Epithelial cell of proximal tubule (primary cell): Measurements from ENCODE around the gene ARHGEF35. TPM values are rescaled to one million over a fixed set of nuclear protein-coding genes. Genes with fewer than 3 reads are reported as not detected.
"Not testable (repeated sequence)": the region's sequence is repeated elsewhere in the genome, so short reads cannot be mapped to it uniquely, and the experiment has no call there.

Experiments used
- DNase-seq: peaks from one replicate; pipeline ENCODE4 v3.0.0-alpha.2; 2011; ENCODE audit warnings: low read depth
- H3K4me3 ChIP-seq: 2 replicates; pipeline ENCODE4 v1.5.1; 2011; ENCODE audit warnings: low read depth, mild to moderate bottlenecking, low read length
- total RNA-seq: library from RNA; depleted of rRNA; stranded (reverse); fragments of >200 nt; gene quantifications from 2 replicates; pipeline ENCODE4 v1.2.3, GENCODE V29; 2015

The ARHGEF35 gene
- total RNA-seq = 3.3 and 5.3 TPM in 2 replicates

- not testable (repeated sequence) for H3K4me3 ChIP-seq, DNase-seq
Measured at GRCh38 chr7:144195212-144195872, at the start of gene ARHGEF35. Gene ARHGEF35 (minus strand): TSS chr7:144195833. CDS start chr7:144188383, 7,450 bp downstream.

- H3K4me3 ChIP-seq, DNase-seq: not testable (repeated sequence)
Measured at GRCh38 chr7:144245372-144245771, 49.7 kb upstream of the ARHGEF35 start.

- not testable (repeated sequence) for H3K4me3 ChIP-seq, DNase-seq
Measured at GRCh38 chr7:144239365-144239764, 43.7 kb upstream of the ARHGEF35 start, which contains the start of gene OR2A42. Gene OR2A42 (minus strand): TSS chr7:144239605. CDS start chr7:144232843, 6,762 bp downstream.

- DNase-seq, H3K4me3 ChIP-seq: not testable (repeated sequence)
Measured at GRCh38 chr7:144238530-144239082, 43.0 kb upstream of the ARHGEF35 start.

- DNase-seq, H3K4me3 ChIP-seq: not testable (repeated sequence)
Measured at GRCh38 chr7:144233039-144233438, 37.4 kb upstream of the ARHGEF35 start.

GRCh38 chr7:144231027-144231426, 35.4 kb upstream of the ARHGEF35 start:
- not testable (repeated sequence) for H3K4me3 ChIP-seq, DNase-seq

- not testable (repeated sequence) for H3K4me3 ChIP-seq, DNase-seq
Measured at GRCh38 chr7:144228810-144229209, 33.2 kb upstream of the ARHGEF35 start.

GRCh38 chr7:144226866-144227265, 31.2 kb upstream of the ARHGEF35 start:
- not testable (repeated sequence) for DNase-seq, H3K4me3 ChIP-seq

- not testable (repeated sequence) for DNase-seq, H3K4me3 ChIP-seq
Measured at GRCh38 chr7:144223675-144224074, 28.0 kb upstream of the ARHGEF35 start.

- H3K4me3 ChIP-seq, DNase-seq: not testable (repeated sequence)
Measured at GRCh38 chr7:144220531-144220930, 24.9 kb upstream of the ARHGEF35 start.

GRCh38 chr7:144219149-144219548, 23.5 kb upstream of the ARHGEF35 start:
- H3K4me3 ChIP-seq, DNase-seq: not testable (repeated sequence)

GRCh38 chr7:144218581-144218980, 22.9 kb upstream of the ARHGEF35 start:
- DNase-seq, H3K4me3 ChIP-seq: not testable (repeated sequence)

- not testable (repeated sequence) for DNase-seq, H3K4me3 ChIP-seq
Measured at GRCh38 chr7:144217200-144217599, 21.6 kb upstream of the ARHGEF35 start.

GRCh38 chr7:144205306-144205705, 9.7 kb upstream of the ARHGEF35 start:
- H3K4me3 ChIP-seq, DNase-seq: not testable (repeated sequence)

- DNase-seq, H3K4me3 ChIP-seq: not testable (repeated sequence)
Measured at GRCh38 chr7:144203086-144203485, 7.5 kb upstream of the ARHGEF35 start.

- DNase-seq, H3K4me3 ChIP-seq: not testable (repeated sequence)
Measured at GRCh38 chr7:144201978-144202377, 6.3 kb upstream of the ARHGEF35 start.

GRCh38 chr7:144198934-144199333, 3.3 kb upstream of the ARHGEF35 start:
- not testable (repeated sequence) for H3K4me3 ChIP-seq, DNase-seq

- DNase-seq, H3K4me3 ChIP-seq: not testable (repeated sequence)
Measured at GRCh38 chr7:144194453-144194852, 1.2 kb downstream of the ARHGEF35 start.

GRCh38 chr7:144193782-144194181, 1.9 kb downstream of the ARHGEF35 start:
- DNase-seq, H3K4me3 ChIP-seq: not testable (repeated sequence)

GRCh38 chr7:144188578-144189171, 7.0 kb downstream of the ARHGEF35 start:
- not testable (repeated sequence) for DNase-seq, H3K4me3 ChIP-seq
